NT2/D1 (cell line): Measurements from ENCODE around the gene CCNJ.

Source experiments
- DNase-seq: peaks from one replicate; pipeline ENCODE4 v3.0.0-alpha.2; 2011; ENCODE audit warnings: low read depth, low spot score
- H3K27me3 ChIP-seq: 2 replicates; pipeline ENCODE4 v1.6.0; 2011; ENCODE audit warnings: mild to moderate bottlenecking; ENCODE audit not compliant: insufficient read length, insufficient read depth
- H3K36me3 ChIP-seq: 2 replicates; pipeline ENCODE4 v1.6.1; 2011; ENCODE audit warnings: mild to moderate bottlenecking, low read length, mixed read lengths; ENCODE audit not compliant: insufficient read depth, insufficient read length
- H3K4me1 ChIP-seq: 2 replicates; pipeline ENCODE4 v1.5.1; 2011; ENCODE audit not compliant: insufficient read depth, insufficient read length
- H3K4me3 ChIP-seq: 2 replicates; pipeline ENCODE4 v1.5.1; 2011; ENCODE audit warnings: low read depth; ENCODE audit not compliant: insufficient read length
- H3K9ac ChIP-seq: 2 replicates; pipeline ENCODE4 v1.6.0; 2011; ENCODE audit warnings: low read depth; ENCODE audit not compliant: insufficient read length
- H3K9me3 ChIP-seq: 2 replicates; pipeline ENCODE4 v1.5.1; 2011; ENCODE audit warnings: mild to moderate bottlenecking, low read length; ENCODE audit not compliant: insufficient read depth
- SUZ12 ChIP-seq: IDR thresholded peaks from 2 replicates; pipeline ENCODE4 v1.6.1; 2011; ENCODE audit not compliant: insufficient read length, insufficient read depth; ENCODE audit errors: extremely low read depth
- YY1 ChIP-seq: IDR thresholded peaks from 2 replicates; pipeline ENCODE4 v1.6.1; 2011; ENCODE audit not compliant: insufficient read length, insufficient read depth
- ZNF274 ChIP-seq: IDR thresholded peaks from 2 replicates; pipeline ENCODE4 v1.6.1; 2011; ENCODE audit warnings: mild to moderate bottlenecking, low read depth, low read length

Gene CCNJ

GRCh38 chr10:96022739-96023138 lies 20.6 kb upstream of the CCNJ start:
- H3K4me1 ChIP-seq: no peaks in the 10 kb centered on the region
- H3K27me3 ChIP-seq: no peaks in the 10 kb centered on the region
- no peak overlapping the region for H3K9ac ChIP-seq
- TF ChIP-seq YY1 (no peak), ZNF274 (no peak), SUZ12 (no peak)
- DNase-seq: no peak
- H3K9me3 ChIP-seq: no peaks in the 10 kb centered on the region
- no peak overlapping the region for H3K4me3 ChIP-seq
- no peaks in the 10 kb centered on the region for H3K36me3 ChIP-seq

- H3K4me1 ChIP-seq: no peaks in the 10 kb centered on the region
- no peaks in the 10 kb centered on the region for H3K27me3 ChIP-seq
- H3K36me3 ChIP-seq: no peaks in the 10 kb centered on the region
- H3K9me3 ChIP-seq: no peaks in the 10 kb centered on the region
- no peak for DNase-seq
- H3K4me3 ChIP-seq: no peak overlapping the region
- H3K9ac ChIP-seq: no peak overlapping the region
- TF ChIP-seq SUZ12: no peak
- no peak for TF ChIP-seq ZNF274
- TF ChIP-seq YY1: no peak
These were observed 20.2 kb upstream of the CCNJ start for GRCh38 chr10:96023168-96023567.

- H3K4me1 ChIP-seq: no peaks in the 10 kb centered on the region
- TF ChIP-seq YY1 (no peak), SUZ12 (no peak), ZNF274 (no peak)
- no peak overlapping the region for H3K9ac ChIP-seq
- no peak overlapping the region for H3K4me3 ChIP-seq
- DNase-seq: no peak
- no peaks in the 10 kb centered on the region for H3K36me3 ChIP-seq
- no peaks in the 10 kb centered on the region for H3K27me3 ChIP-seq
- H3K9me3 ChIP-seq: no peaks in the 10 kb centered on the region
These were observed 17.8 kb upstream of the CCNJ start for GRCh38 chr10:96025566-96025965.

- TF ChIP-seq ZNF274: no peak
- no peak for TF ChIP-seq SUZ12
- TF ChIP-seq YY1: no peak
- Histone ChIP-seq H3K36me3 (no peaks in the 10 kb centered on the region), H3K9ac (no peak overlapping the region), H3K27me3 (no peaks in the 10 kb centered on the region), H3K9me3 (no peaks in the 10 kb centered on the region), H3K4me1 (no peaks in the 10 kb centered on the region), H3K4me3 (no peak overlapping the region)
- DNase-seq: no peak
These were observed 8.8 kb upstream of the CCNJ start for GRCh38 chr10:96034625-96035024.

- H3K9me3 ChIP-seq: no peaks in the 10 kb centered on the region; the same call in 1 of the 2 replicates
- peaks cover 6% of the 10 kb centered on the region for H3K27me3 ChIP-seq
- H3K4me3 ChIP-seq: no peak overlapping the region
- H3K9ac ChIP-seq: no peak overlapping the region
- no peaks in the 10 kb centered on the region for H3K4me1 ChIP-seq
- no peaks in the 10 kb centered on the region for H3K36me3 ChIP-seq
- no peak for DNase-seq
- TF ChIP-seq ZNF274 (no peak), YY1 (no peak), SUZ12 (no peak)
These were observed 4.7 kb upstream of the CCNJ start for GRCh38 chr10:96038476-96039387.

GRCh38 chr10:96041146-96041545 lies 2.2 kb upstream of the CCNJ start:
- Histone ChIP-seq H3K36me3 (peaks cover 5% of the 10 kb centered on the region), H3K9me3 (no peaks in the 10 kb centered on the region; the same call in 1 of the 2 replicates), H3K9ac (no peak overlapping the region), H3K27me3 (peaks cover 6% of the 10 kb centered on the region), H3K4me3 (no peak overlapping the region), H3K4me1 (no peaks in the 10 kb centered on the region)
- no peak for TF ChIP-seq SUZ12
- TF ChIP-seq YY1: no peak
- no peak for TF ChIP-seq ZNF274
- DNase-seq: no peak

GRCh38 chr10:96043893-96044715 lies 721 bp downstream of the CCNJ start:
- TF ChIP-seq YY1 (no peak), SUZ12 (no peak), ZNF274 (no peak)
- H3K4me1 ChIP-seq: no peaks in the 10 kb centered on the region

More at GRCh38 chr10:96043893-96044715, 721 bp downstream of the CCNJ start:
- H3K4me3 ChIP-seq: peak overlapping the region; percentile 65
- DNase-seq: no peak
- H3K9me3 ChIP-seq: no peaks in the 10 kb centered on the region; the same call in 1 of the 2 replicates
- peak overlapping the region; percentile 97 for H3K9ac ChIP-seq
- H3K27me3 ChIP-seq: peaks cover 6% of the 10 kb centered on the region
- peaks cover 27% of the 10 kb centered on the region for H3K36me3 ChIP-seq
